K562 (cell line): ENCODE results near the gene SBK1. TPM values are rescaled to one million over a fixed set of nuclear protein-coding genes. Genes with fewer than 3 reads are reported as not detected.
A peak's percentile ranks its signal among the peaks of the same experiment; 100 is the strongest.

Source experiments
- ATAC-seq: fragments of 200-7000 bp; cut with Tn5 transposase; 3 replicates; pipeline ENCODE4 v1.9.1; 2020; ENCODE audit warnings: moderate library complexity
- BruUV-seq: library from RNA; stranded (reverse); fragments of 400-500 nt; replicated peaks from 2 replicates; lab custom pipeline; 2021; lab: Mats Ljungman, UMichigan
- CTCF ChIA-PET: fragments of 300-600 bp; formaldehyde crosslinking; extraction: SDS; loops from one replicate; lab custom pipeline; 2021; ENCODE audit warnings: low intra/inter-chr PET ratio; lab: Yijun Ruan, JAX
- POLR2A ChIA-PET: fragments of 300-600, 350-650 bp; sonication (Branson Sonifier 250); formaldehyde crosslinking; extraction: SDS; loops from one replicate; lab custom pipeline; 2021; ENCODE audit warnings: antibody characterized with exemption, inconsistent platforms; lab: Yijun Ruan, JAX
- DNase-seq, 4 experiments: peaks; one replicate each; pipeline versions ENCODE4 v3.0.0 to v3.0.0-alpha.2; 2011 to 2018; ENCODE audit warnings: low spot score in 3 of 4, mixed read lengths in 3 of 4; ENCODE audit errors: extremely low read depth in 1 of 4
- FAIRE-seq: peaks from 2 replicates; lab custom pipeline; 2011; peaks lifted over from hg19 to GRCh38; lab: Jason Lieb, UNC
- H2AFZ ChIP-seq: 2 replicates; pipeline ENCODE4 v1.6.0; 2011; ENCODE audit warnings: low read depth, low read length, control low read depth, inconsistent platforms
- H3K27ac ChIP-seq: fragments of 200-600 bp; 3 replicates; pipeline ENCODE4 v1.8.0; 2011; ENCODE audit warnings: low read depth, mild to moderate bottlenecking, control low read depth, inconsistent platforms, low read length, moderate library complexity, mixed read lengths; ENCODE audit errors: extremely low read depth
- H3K27me3 ChIP-seq, 2 experiments: fragments of 300-600 bp in 1 of 2; 2 replicates in 1 of 2; 3 replicates in 1 of 2; pipeline versions ENCODE4 v1.6.0 to v1.8.0; 2011; ENCODE audit warnings: inconsistent platforms in 2 of 2, low read length in 2 of 2, mild to moderate bottlenecking in 1 of 2, mixed read lengths in 1 of 2, moderate library complexity in 1 of 2; ENCODE audit not compliant: control insufficient read depth in 2 of 2, insufficient read depth in 2 of 2
- H3K36me3 ChIP-seq: fragments of 300-600 bp; 3 replicates; pipeline ENCODE4 v1.8.0; 2011; ENCODE audit warnings: mild to moderate bottlenecking, low read length, inconsistent platforms; ENCODE audit not compliant: control insufficient read depth, insufficient read depth
- H3K4me1 ChIP-seq, 2 experiments: fragments of 200-600 bp in 1 of 2; replicated peaks in 1 of 2; 2 replicates in 1 of 2; 3 replicates in 1 of 2; pipeline versions ENCODE4 v1.5.1 to v1.8.0; 2011; ENCODE audit warnings: inconsistent platforms in 2 of 2, low read length in 2 of 2, mild to moderate bottlenecking in 1 of 2, mixed read lengths in 1 of 2, moderate library complexity in 1 of 2; ENCODE audit not compliant: control insufficient read depth in 2 of 2, insufficient read depth in 2 of 2
- H3K4me2 ChIP-seq: 2 replicates; pipeline ENCODE4 v1.6.1; 2011; ENCODE audit warnings: low read length, control low read depth, inconsistent platforms, mixed read lengths; ENCODE audit not compliant: insufficient read depth
- H3K4me3 ChIP-seq: fragments of 200-600 bp; sonication (generic), shearing (Covaris generic); 2 replicates; pipeline ENCODE4 v1.5.1; 2016; ENCODE audit warnings: control low read depth, inconsistent platforms
- H3K79me2 ChIP-seq: fragments of 200-600 bp; 3 replicates; pipeline ENCODE4 v1.8.0; 2011; ENCODE audit warnings: low read length, inconsistent platforms; ENCODE audit not compliant: control insufficient read depth, insufficient read depth
- H3K9ac ChIP-seq, 2 experiments: 2 replicates each; pipeline versions ENCODE4 v1.6.0 to v1.6.1; 2011; ENCODE audit warnings: low read depth in 2 of 2, low read length in 2 of 2, control low read depth in 1 of 2, inconsistent platforms in 1 of 2, mild to moderate bottlenecking in 1 of 2, mixed read lengths in 1 of 2; ENCODE audit not compliant: insufficient read depth in 1 of 2
- H3K9me1 ChIP-seq: one replicate; pipeline ENCODE4 v1.6.0; 2011; ENCODE audit warnings: inconsistent platforms, mild to moderate bottlenecking, low read length, moderate library complexity; ENCODE audit not compliant: control insufficient read depth, insufficient read depth
- H3K9me3 ChIP-seq: replicated peaks from 2 replicates; pipeline ENCODE4 v1.5.1; 2011; ENCODE audit warnings: low read depth, low read length, inconsistent platforms; ENCODE audit not compliant: control insufficient read depth, insufficient read depth
- H4K20me1 ChIP-seq: replicated peaks from 2 replicates; pipeline ENCODE4 v1.6.1; 2011; ENCODE audit warnings: low read length, inconsistent platforms, mixed read lengths; ENCODE audit not compliant: control insufficient read depth, insufficient read depth
- HNRNPL ChIP-seq: fragments of 200-400 bp; formaldehyde crosslinking; IDR thresholded peaks from 2 replicates; pipeline ENCODE4 v1.6.1; 2017; ENCODE audit warnings: low read depth, mild to moderate bottlenecking, low read length
- RBM34 ChIP-seq: fragments of 200-400 bp; formaldehyde crosslinking; IDR thresholded peaks from 2 replicates; pipeline ENCODE4 v1.6.1; 2018; ENCODE audit warnings: low read length, borderline replicate concordance; ENCODE audit not compliant: insufficient read depth
- SIX5 ChIP-seq, 2 experiments: IDR thresholded peaks; 2 replicates each; pipeline ENCODE4 v1.6.1; 2011; ENCODE audit warnings: low read length in 2 of 2, borderline replicate concordance in 1 of 2, low read depth in 1 of 2, mild to moderate bottlenecking in 1 of 2, moderate library complexity in 1 of 2; ENCODE audit not compliant: insufficient read depth in 1 of 2
- ZBTB33 ChIP-seq: sonication (generic); formaldehyde crosslinking; IDR thresholded peaks from 2 replicates; pipeline ENCODE4 v1.8.1; 2023; ENCODE audit warnings: mild to moderate bottlenecking, missing genetic modification reagents
- WGBS: fragments of 100-300 bp; shearing (Covaris generic); methylation state at CpG from one replicate; pipeline ENCODE4 v1.1.6; 2016; ENCODE audit warnings: low coverage, mixed read lengths; ENCODE audit not compliant: insufficient coverage; ENCODE audit errors: missing lambda C conversion rate; 5-methylcytosine and 5-hydroxymethylcytosine counted together
- in situ Hi-C: fragments of 300-500 bp; cut with MboI; formaldehyde crosslinking; loops from 4 replicates; pipeline ENCODE4 v1.15.0; 2018; ENCODE audit warnings: inconsistent platforms, mixed read lengths
- intact Hi-C: fragments of 100-400 bp; cut with micrococcal nuclease; formaldehyde crosslinking; loops from 2 replicates; pipeline ENCODE4 v1.14.2; 2022
- polyA plus RNA-seq, 8 experiments: library from polyadenylated mRNA; depleted of rRNA in 4 of 8; stranded (reverse) in 5 of 8; unstranded in 3 of 8; fragments of >200 nt; fragmentation: Nextera tagmentation in 2 of 8; fragmentation: Illumina TruSeq in 1 of 8; extraction: Ambion mirVana in 2 of 8; extraction: Trizol in 1 of 8; gene quantifications; 2 replicates each; pipeline versions ENCODE4 v1.2.1 to v1.2.3, GENCODE V29; 2011 to 2014; ENCODE audit warnings: inconsistent platforms in 1 of 8, missing spikeins in 1 of 8
- total RNA-seq, 7 experiments: library from RNA; depleted of rRNA in 6 of 7; stranded (reverse); fragments of >200 nt in 6 of 7; fragmentation: Illumina TruSeq in 2 of 7; extraction: Trizol in 2 of 7; gene quantifications; 2 replicates each; pipeline versions ENCODE4 v1.2.1 to v1.2.3, GENCODE V29; 2011 to 2021; ENCODE audit warnings: low replicate concordance in 1 of 7

The SBK1 gene
- total and polyA plus RNA-seq, 9 of the 15 experiments (the other 6 are each of a cell fraction or from before 2014, with no cell fraction given), result 0.01 to 0.07 (median 0.03) TPM; not detected in 6

- intact Hi-C loops (no loop called here), in situ Hi-C loops (no loop called here)
- Histone ChIP-seq H3K36me3 (no peaks in the 10 kb centered on the region), H3K27me3 (peaks cover 0 to 17% of the 10 kb centered on the region in 2 experiments; a peak in 2 of 5 replicates), H2AFZ (no peak overlapping the region), H4K20me1 (peaks cover 7% of the 10 kb centered on the region), H3K4me1 (peaks cover 0 to 35% of the 10 kb centered on the region in 2 experiments; a peak in 2 of 5 replicates), H3K79me2 (no peaks in the 10 kb centered on the region), H3K4me3 (no peak overlapping the region), H3K9ac (no peak overlapping the region), H3K4me2 (no peak overlapping the region), H3K27ac (no peak overlapping the region), H3K9me3 (no peaks in the 10 kb centered on the region), H3K9me1 (no peaks in the 10 kb centered on the region)
- 69% methylated on average over 7 of the region's 73 CpGs for WGBS
- no peak for FAIRE-seq
- POLR2A ChIA-PET, result interaction anchor here (1.2 kb wide), 1 partner anchor 16 kb away, joined by 3 read pairs; no protein-coding TSS in a partner anchor
- TF ChIP-seq SIX5 (IDR thresholded peaks at IDR 0.05; ENCODE audit: borderline replicate concordance in 1 of 2, insufficient read depth in 1 of 2, low read depth in 1 of 2, low read length in 2 of 2) (no peak), HNRNPL (0 out of 2 replicates have a peak, but pooled peaks have one; percentile 58), RBM34 (no peak), ZBTB33 (CRISPR knock-in tag) (peak; percentile 96)
- no TSS peak for BruUV-seq
- CTCF ChIA-PET, result no interaction called here
- ATAC-seq, result no peak
- DNase-seq, result no peak
Observed at GRCh38 chr16:28320023-28320561, 27.8 kb downstream of the SBK1 start.
